ENCODE results near the gene HERC5. TPM values are rescaled to one million over a fixed set of nuclear protein-coding genes. Genes with fewer than 3 reads are reported as not detected.

HERC5 gene
- 10 to 100 TPM in 1 of 4 donors, 1 to 10 TPM in 3; 6.5 to 11.9 (median 7.3) TPM for total RNA-seq

GRCh38 chr4:88456670-88457306 is at the start of gene HERC5:
TSS of gene HERC5 (plus strand) at chr4:88457119. CDS start at chr4:88457270, 151 bp downstream.
- no peak for TF ChIP-seq CTCF (IDR thresholded peaks at IDR 0.05; ENCODE audit: low read depth)

GRCh38 chr4:88409206-88409605 is 47.7 kb upstream of the HERC5 start:
- TF ChIP-seq CTCF (IDR thresholded peaks at IDR 0.05; ENCODE audit: low read depth) = no peak

DNA sequence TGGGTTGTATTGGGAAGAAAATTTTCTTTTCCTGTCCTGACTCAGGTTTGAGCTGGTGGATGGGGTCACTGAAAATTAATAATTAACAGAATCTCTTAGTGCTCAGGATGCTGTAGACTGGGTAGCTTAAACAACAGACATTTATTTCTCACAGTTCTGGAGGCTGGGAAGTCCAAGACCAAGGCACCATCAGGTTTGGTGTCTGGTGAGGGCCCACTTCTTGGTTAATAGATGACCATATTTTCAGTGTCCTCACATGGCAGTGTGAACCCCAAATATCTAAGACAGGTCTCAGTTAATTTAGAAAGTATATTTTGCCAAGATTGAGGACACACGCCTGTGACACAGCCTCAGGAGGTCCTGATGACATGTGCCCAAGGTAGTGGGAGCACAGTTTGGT is 47.1 kb upstream of the HERC5 start:
- TF ChIP-seq CTCF (IDR thresholded peaks at IDR 0.05; ENCODE audit: low read depth) = no peak

DNA sequence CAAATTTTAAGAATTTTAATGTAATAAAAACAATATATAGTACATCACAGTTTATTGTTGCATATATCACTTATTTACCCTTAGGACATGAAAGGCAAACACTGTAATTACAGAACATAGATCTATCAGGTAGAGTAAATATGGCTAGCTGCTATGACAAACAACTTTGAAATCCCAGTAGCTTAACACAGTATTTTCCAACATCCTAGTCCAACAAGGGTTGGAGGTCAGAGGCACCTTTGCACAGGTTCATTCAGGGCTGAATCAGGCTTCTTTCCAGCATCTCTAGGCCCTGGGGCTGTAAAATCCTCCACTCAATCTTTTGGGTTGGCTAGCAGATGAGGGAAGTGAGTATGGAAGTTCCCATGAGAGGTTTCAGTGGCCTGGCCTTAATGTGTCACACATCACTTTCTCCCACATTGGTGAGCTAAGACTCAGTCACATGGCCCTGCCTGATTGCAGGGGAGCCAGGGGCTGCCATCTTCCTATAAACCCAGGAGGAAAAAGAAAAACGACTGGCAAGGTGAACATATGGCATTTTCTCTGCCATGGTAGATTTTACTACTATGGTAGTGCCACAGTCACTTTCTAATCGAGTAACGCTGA is 45.3 kb upstream of the HERC5 start:
- TF ChIP-seq CTCF (IDR thresholded peaks at IDR 0.05; ENCODE audit: low read depth) = no peak

DNA sequence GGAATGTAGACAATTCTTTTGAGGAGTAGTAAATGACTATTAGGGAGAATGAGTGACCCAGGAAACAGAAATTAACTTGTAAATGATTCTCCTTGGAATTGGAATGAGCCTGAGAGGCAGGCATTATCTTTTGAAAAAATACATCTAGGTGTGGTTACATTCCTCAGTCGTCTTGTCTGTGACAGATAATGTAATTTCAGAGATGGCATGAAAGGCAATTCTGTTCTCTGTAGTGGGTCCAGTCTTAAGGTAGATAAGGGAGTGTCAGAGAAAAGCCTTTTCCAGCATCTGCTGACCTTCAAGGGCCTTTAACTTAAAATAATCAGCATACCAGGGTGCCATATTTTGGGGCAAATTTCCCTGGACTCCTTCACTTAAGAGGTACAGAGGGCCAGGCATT is 43.1 kb upstream of the HERC5 start:
- no peak for TF ChIP-seq CTCF (IDR thresholded peaks at IDR 0.05; ENCODE audit: low read depth)

DNA sequence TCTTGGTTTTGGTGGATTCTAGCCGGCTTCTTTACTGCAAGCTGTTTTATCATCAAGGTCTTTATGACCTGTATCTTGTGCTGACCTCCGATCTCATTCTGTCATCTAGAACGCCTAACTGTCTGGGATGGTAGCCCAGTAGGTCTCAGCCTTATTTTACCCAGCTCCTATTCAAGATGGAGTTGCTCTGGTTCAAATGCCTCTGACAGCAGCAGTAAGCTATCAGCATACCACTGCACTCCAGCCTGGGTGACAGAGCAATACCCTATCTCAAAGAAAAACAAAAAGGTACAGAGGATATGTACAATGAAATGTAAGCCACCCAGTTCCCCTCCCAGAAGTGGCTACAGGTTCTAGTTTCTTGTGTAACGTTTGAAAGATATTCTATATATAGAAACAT is 42.2 kb upstream of the HERC5 start:
- no peak for TF ChIP-seq CTCF (IDR thresholded peaks at IDR 0.05; ENCODE audit: low read depth)

DNA sequence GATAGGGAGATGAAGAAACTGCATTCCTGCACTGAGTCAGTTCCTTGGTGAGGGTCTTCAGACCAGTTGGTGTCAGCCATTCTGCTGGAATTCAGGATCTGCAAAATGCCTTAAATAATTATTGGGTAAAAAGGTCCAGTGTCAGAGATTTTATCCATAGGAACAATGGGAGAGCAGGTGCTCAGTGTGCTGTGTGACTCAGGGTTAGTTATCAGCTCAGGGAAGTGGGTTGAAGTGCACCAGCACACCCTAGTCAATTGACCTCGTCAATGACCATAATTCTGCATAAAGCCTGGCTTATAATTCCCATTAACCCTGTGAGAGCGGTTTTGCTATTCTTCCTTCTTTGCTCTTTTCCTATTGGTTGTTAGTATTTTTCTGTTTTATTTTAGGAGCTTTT is 40.9 kb upstream of the HERC5 start:
- no peak for TF ChIP-seq CTCF (IDR thresholded peaks at IDR 0.05; ENCODE audit: low read depth)
